ENCODE results near the gene ANKRD23. TPM values are rescaled to one million over a fixed set of nuclear protein-coding genes. Genes with fewer than 3 reads are reported as not detected.
A peak's percentile ranks its signal among the peaks of the same experiment; 100 is the strongest.

The ANKRD23 gene
- total and polyA plus RNA-seq, 11 donors, result 0.96 to 26.7 (median 7.9) TPM

- no peak for TF ChIP-seq POLR2A (IDR thresholded peaks at IDR 0.05)
- TF ChIP-seq CTCF (IDR thresholded peaks at IDR 0.05), result no peak
- no peaks in the 10 kb centered on the region for H3K36me3 ChIP-seq
- peaks cover 0 to 20% (median 0%) of the 10 kb centered on the region in 9 donors for H3K27me3 ChIP-seq
- H3K4me1 ChIP-seq, result peaks cover 3 to 53% (median 32%) of the 10 kb centered on the region in 12 donors
- peak overlapping the region in 1 of 12 donors; percentile 10 for H3K4me3 ChIP-seq
- WGBS, 4 donors, result 46 to 60% (median 52%) methylated on average over 18 of the region's 18 CpGs
- intact Hi-C loops (cut with DNase I), result loop anchor here in 4 of 10 donors (2.0 to 5.0 kb wide), 3 partner anchors 32 to 38 kb away; no protein-coding TSS in a partner anchor
- ATAC-seq, result peak in 2 of 4 donors; percentile 6 to 10
- peak in 1 of 5 donors; percentile 47 for DNase-seq
- H3K27ac ChIP-seq, result peak overlapping the region; percentile 66 to 100 (median 81)
- H3K9me3 ChIP-seq, result no peaks in the 10 kb centered on the region
Observed at GRCh38 chr2:96874198-96874831, 30.5 kb upstream of the ANKRD23 start.

GRCh38 chr2:96873651-96874096 is 29.9 kb upstream of the ANKRD23 start:
- Histone ChIP-seq H3K27me3 (peaks cover 0 to 25% (median 0%) of the 10 kb centered on the region in 9 donors), H3K36me3 (no peaks in the 10 kb centered on the region), H3K27ac (peak overlapping the region; percentile 68 to 100 (median 81)), H3K4me1 (peaks cover 3 to 53% (median 32%) of the 10 kb centered on the region in 12 donors), H3K9me3 (no peaks in the 10 kb centered on the region), H3K4me3 (peak overlapping the region in 7 of 12 donors; percentile 9 to 37 (median 28))
- DNase-seq (peak; percentile 85 to 87 (median 86)), ATAC-seq (peak; percentile 12 to 78 (median 34))
- intact Hi-C loops (cut with DNase I), result loop anchor here in 4 of 10 donors (2.0 to 5.0 kb wide), 3 partner anchors 33 to 39 kb away; no protein-coding TSS in a partner anchor
- 29 to 52% (median 44%) methylated on average over 3 to 8 of the region's 8 CpGs for WGBS, 4 donors
- TF ChIP-seq CTCF (IDR thresholded peaks at IDR 0.05), result peak in 3 of 12 donors; percentile 8 to 29 (median 22)
- peak in 1 of 2 donors; percentile 25 for TF ChIP-seq POLR2A (IDR thresholded peaks at IDR 0.05)

GRCh38 chr2:96872591-96873349 is 28.9 kb upstream of the ANKRD23 start:
- ATAC-seq, result no peak
- no peaks in the 10 kb centered on the region for H3K36me3 ChIP-seq
- H3K4me1 ChIP-seq, result peaks cover 3 to 60% (median 37%) of the 10 kb centered on the region in 12 donors
- H3K27ac ChIP-seq, result peak overlapping the region; percentile 68 to 100 (median 81)
- intact Hi-C loops (cut with DNase I), result loop anchor here in 3 of 10 donors (5.0 kb wide), 2 partner anchors 35 to 40 kb away; no protein-coding TSS in a partner anchor
- no peak for TF ChIP-seq CTCF (IDR thresholded peaks at IDR 0.05)
- no peak for TF ChIP-seq POLR2A (IDR thresholded peaks at IDR 0.05)
- WGBS, 4 donors, result 66 to 81% (median 73%) methylated on average over 14 of the region's 14 CpGs
- peaks cover 0 to 27% (median 0%) of the 10 kb centered on the region in 9 donors for H3K27me3 ChIP-seq
- no peaks in the 10 kb centered on the region for H3K9me3 ChIP-seq
- peak overlapping the region in 8 of 12 donors; percentile 2 to 37 (median 24) for H3K4me3 ChIP-seq
- DNase-seq, result peak in 1 of 5 donors; percentile 41

All from heart left ventricle (tissue), 16 donors.